HG03460 (cell line): ENCODE results near the gene NRXN2.

ENCODE experiments used
- ATAC-seq: cut with Tn5 transposase; IDR thresholded peaks from one replicate; pipeline ENCODE4 v1.9.1; 2021; ENCODE audit not compliant: unreplicated experiment

NRXN2 gene

DNA sequence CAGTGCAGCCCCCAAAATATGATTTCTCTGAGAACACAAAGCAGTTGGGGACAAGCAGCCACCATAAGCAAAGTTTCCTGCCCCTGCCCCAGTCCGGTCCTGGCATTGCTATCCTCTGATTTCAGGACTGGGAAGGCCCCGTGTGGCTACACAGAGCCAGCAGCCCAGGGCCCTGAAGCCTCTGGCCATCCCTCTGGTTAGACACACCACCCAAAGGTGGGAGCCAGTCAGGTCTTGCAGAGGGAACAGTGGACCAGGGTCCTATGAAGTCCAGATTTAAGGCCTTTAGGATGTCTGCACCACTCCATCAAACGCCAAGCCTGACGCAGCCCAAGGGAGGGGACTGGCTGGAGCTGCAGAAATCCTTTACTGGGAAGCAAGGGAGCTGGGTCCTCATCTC lies 68.6 kb downstream of the NRXN2 start:
- no peak for ATAC-seq

DNA sequence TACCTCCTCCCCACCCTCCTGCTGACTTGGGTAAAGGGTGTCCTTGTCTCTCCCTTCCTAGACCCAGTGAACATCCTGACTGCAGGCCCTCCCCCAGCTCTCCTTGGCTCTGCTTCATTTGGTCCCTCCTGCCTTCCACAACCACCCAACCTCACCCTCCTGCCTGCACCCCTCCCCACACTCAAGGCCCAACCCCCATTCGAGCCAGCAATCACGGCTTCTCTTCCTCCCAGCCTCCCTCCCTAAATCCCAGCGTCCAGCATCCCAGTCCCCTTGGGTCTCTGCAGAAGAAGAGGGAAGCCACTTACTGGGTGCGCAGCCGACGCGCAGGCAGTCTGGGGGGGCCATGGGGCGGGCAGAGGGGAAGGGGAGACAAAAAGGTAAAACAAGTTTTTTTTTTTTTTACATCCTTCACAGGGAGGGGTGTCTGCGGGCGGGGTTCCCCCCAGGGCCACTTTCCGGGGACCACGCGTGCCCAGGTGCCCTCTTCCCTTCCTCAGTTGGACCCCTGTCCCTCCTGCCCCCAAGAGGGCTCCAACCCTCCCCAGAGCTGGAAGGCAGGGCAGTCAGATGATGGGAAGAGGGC lies 69.5 kb downstream of the NRXN2 start:
- ATAC-seq: no peak

DNA sequence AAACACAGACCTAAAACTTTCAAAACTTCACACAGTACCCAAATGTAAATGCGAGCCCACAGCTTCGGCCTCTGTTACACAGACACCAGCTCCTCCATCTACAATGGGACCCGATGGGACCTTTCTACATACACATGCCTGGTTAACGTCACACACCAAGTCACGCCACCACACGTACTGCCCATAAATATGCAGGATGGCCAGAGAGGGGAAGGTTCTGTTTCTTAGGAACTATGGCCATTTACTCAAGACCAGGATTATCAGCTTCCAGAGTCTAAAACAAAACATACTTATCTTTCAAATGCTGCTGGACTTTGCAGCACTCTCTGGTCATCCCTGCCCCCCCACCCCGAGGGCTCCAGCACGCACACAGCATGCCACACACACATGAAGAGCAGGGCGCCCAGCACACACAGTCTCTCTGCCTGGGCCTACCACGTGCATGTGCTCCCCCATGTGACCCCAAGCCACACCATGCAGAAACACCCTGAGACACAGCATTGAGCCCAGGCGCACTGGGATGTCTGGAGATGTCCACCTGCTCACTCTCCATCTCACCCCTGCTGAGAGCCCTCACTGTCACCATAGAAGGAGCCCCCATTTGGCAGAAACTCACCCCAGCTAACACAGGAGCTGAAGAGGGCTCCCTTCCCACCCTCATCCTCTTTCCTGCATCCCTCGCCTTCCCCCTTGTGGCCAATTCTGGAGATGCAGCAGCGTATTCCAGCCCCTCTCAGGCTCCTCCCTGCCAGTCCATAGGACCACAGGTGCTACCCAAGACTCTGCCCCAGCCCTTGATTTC lies 70.2 kb downstream of the NRXN2 start:
- no peak for ATAC-seq

DNA sequence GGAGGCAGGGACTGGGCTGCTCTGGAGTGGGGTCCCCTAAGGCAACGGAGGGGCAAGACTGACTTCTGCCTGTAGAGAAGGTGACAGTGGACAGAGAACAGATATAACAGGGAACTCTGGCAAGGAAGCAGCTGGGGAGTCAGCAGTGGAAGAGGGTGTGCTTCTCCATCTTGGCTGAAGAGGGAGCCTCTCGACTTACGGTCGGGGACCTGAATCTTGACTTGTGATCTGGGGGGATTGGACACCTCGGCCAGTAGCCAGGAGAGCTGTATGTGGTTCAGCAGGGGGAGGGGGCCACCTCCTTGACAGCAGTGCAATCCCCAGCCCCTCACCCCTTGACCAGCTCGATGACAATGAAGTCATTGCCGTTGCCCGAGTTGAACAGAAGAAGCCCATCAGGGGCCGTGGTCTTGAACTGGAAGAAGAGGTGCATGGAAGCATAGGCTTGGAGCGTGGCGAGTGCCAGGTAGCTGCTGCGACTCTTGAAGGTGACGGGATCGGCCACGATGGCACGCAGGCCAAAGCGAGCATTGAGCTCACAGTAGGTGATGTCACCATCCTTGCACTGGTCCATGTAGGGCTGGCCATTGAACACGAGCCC lies 72.0 kb downstream of the NRXN2 start:
- ATAC-seq: no peak

DNA sequence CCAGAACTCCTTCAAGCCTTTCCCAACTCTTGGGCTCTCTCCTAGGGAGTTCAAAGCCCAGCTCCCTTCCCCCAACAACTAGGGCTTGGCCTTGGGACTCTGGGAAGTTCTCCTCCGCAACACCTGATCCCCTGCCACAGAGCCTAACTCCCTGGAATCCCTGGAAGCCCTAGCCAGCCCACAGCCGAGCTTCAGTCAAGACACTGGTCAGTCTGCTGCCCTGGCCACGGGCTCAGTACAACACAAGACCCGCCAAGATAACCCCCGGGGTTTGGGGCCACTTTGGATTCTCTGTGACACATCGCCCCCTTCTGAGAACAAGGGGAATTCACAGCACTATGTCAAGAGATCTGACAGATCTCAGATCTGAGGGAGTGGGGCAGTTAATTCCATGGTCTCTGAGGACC lies 73.7 kb downstream of the NRXN2 start:
- no peak for ATAC-seq

DNA sequence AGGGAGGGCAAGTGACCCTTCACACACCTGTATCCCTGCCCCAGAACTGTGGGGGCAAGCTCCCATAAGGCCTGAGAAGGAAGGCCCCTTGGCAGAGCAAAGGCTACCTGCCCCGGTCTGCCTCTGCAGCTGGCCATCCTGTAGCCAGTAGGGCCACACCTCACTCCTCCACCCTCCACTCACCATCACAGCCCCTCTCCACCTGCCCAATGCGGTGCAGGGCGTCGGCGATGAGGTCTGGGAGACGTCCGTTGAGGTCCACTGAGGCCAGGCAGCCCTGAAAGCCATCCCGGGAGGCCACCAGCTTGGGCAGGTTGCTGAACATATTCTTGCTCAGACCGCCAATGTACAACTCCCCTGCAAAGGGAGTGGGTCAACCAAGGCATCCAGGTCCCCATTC lies 74.4 kb downstream of the NRXN2 start:
- ATAC-seq: no peak

DNA sequence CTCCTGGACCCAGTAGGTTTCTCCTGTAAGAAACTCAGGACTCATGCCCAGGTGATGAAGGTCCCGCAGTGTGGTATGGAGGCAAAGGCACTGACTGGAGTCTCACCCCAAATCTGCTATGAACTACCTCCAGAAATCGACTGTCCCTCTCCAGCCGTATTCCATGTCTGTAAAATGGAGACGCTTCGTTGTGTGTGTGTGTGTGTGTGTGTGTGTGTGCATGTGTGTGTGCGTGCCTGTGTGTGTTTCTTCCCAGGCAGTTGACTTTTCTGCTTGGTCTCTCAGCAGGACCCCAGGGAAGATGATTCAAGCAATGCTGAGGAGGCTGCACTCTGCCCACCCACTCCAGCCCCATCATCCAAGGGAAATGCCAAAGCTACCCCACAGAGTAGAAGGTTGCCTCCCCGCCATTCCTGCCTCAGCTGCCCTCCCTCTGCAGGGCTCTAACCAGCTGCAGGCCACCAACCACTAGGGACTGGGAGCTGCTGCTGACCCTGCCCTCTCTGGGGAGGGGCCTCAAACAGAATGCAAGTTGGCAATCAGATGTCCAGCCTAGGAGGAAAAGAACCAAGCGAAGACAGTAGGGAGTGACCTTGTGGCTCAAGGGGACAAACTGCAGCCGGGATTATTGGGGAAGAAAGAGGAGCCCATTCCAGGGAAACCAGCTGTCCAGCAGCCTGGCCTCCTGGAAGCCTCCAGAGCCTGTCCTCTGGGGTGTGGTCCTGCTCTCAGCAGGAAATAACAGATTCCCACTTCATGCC lies 75.8 kb downstream of the NRXN2 start:
- no peak for ATAC-seq

DNA sequence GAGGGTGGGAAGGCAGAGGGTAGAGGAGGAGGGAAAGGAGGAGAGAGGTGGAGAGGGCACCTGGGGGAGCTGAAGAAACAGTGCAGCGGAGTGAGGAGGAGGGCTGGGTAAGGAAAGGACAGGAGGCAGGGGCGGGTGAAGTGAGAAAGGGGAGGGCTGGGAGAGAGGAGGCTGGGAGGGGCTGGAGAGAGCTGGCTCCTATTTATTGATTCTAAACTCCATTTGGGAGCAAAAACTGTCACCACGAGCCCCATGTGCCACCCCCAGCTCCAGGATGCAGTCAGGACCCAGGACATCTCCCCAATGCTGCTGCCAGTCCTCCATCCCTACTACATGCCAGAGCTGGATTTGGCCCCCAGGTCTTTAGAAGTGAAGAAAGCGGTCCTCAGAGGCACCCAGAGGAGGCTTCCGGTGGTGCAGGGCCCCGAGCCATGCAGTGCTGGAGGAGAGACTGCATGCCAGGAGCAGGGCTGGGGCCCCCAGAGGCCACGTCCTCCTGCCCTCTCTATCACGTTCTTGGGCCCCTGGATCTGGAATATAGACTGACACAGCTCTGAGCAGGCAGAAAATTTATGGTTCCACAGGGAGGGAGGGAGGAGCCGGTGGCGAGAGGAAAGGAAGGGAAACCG lies 78.2 kb downstream of the NRXN2 start:
- ATAC-seq: no peak

DNA sequence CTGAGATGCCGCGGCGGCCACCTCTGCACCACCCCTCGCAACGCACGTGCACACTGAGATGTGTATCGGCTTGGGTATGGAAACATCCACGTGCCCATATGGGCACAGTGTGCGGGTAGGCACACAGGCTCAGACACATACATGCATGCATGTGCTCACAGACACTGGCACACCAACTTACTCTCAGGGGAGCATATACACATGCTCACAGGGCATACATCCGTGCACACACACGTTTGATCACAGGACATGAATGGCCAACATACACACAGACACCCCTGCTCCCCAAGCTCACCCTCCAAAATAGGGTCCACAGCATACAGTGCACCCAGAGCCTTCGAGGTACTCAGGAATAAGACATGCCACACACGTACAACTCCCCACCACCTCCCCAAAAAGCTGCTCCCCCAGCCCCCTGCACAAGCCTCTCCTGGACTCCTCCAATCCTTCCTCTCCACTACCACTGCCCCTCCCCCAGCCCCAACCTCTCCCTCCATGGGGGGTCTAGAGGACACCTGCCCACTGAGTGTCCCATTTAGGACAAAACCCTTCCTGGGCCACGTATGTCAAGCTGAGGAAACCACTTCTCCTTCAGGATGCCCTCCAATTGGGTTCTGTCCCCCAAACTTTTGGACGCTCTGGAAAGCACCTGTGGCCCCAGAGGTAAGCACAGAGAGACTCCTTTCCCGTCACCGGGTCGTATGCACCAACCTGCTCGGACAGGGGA lies 78.9 kb downstream of the NRXN2 start:
- ATAC-seq: no peak

DNA sequence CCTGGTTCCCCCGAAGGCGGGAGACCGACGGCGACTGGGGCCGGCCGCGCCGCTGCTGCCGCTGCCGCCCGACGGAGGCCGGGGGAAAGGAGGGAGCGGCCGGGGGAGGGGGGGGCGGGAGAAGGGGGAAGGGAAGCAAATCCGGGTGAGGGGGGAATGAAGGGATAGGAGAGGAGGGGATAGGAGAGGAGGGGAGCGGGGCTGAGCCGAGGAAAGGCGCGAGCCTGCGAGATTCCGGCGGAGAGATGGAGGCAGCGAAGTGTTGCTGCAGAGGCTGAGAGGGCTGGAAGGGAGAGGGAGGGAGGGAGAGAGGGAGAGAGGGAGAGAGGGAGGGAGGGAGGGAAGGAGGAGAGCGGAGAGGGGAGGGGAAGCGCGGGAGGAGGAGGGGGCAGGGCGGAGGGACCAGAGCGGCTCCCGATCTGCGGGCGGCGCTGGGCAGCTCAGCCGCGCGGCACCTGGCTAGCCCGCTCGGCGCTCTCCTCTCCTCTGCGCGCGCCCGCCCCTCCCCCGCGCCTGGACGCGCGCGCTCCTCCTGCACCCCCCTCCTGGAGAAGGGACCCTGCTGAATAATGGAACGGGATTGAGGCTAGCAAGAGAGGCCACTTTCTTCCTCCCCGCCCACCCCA lies 79.6 kb downstream of the NRXN2 start:
- ATAC-seq: no peak

DNA sequence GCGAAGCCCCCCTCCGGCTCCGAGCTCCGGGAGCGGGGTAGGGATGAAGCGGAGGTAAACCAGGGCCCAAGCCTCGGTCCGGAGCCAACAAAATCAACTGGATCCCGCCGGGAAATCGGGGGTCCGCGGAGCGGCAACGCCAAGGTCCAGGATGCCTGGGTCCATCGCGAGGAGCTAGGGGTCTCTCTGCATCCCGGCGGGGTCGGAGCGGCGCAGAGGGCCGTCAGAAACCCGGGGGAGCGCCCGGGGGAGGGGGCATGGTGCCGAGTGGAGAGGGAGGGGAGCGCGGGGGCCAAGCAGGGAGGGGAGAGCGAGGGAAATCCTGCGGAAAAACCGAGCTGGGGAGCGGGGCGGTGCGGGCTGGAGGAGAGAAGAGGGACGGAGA lies 80.1 kb downstream of the NRXN2 start:
- ATAC-seq: no peak

DNA sequence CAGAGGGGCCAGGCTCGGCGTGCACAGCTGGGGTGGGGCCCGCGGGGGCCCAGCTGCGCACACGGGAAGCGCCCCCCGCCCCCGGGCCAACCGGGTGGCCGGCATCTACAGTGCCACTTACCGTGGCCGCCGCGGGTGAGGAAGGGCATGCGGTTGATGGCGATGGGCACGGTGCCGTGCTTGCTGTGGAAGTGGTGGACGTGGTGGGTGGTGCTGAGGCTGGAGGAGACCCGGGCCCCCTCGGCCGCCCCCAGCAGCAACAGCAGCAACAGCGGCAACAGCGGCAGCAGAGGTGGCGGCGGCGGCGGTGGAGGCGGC lies 80.6 kb downstream of the NRXN2 start:
- no peak for ATAC-seq

DNA sequence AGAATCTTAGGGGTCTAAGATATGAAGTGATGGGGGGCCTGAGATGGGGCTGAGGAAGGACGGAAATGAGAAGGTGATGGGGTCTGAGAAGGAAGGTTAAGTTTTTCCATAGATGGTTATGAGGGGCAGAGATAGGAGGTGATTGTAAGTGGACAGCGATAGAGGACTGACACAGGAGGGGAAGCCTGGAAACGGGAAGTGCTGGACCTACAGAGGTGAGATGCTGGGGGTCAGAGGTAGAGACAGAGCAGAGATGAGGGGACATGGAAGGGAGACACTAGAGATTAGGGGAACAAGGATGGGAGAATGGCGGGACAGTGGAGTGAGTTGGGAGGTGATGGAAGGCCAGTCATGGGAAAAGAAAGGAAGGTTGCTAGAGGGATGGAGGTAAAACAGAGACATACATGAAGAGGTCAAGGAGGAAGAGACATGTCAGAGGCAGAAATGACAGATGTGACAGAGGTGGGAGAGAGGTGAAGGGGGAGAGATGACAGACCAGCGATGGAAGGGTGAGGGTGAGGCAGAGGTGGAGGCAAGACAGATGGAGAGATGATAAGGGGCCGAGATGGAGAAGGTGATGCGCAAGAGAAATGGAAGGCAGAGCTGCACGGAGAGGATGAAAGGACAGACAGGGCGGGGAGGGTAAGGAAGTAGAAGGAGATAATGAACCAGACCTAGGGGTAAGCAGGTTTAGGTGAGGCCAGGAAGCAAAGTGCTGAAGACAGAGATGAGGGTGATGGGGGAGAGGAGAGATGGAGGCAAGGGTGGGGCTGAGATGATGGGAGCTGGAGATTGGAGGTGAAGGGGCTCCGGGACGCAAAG lies 81.2 kb downstream of the NRXN2 start:
- no peak for ATAC-seq

DNA sequence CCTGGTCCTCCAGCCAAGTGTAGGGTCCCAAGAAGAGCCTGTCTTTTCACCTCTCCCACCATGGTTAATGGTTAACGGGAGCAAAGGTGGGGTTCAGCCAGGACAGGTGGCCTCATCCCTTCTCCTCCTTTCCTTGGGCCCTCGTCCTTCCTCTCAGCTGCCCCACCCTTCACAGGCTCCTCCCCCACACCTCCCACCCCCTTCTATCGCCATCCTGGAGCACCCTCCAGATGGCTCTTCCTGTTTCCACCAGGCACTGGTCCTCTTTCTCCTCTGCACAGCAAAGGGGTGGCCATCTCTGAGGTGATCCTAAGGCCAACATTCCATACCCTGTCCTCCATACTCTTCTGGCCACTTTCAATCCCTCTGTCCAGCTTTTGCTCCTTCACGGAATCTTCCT lies 83.1 kb downstream of the NRXN2 start:
- ATAC-seq: no peak

DNA sequence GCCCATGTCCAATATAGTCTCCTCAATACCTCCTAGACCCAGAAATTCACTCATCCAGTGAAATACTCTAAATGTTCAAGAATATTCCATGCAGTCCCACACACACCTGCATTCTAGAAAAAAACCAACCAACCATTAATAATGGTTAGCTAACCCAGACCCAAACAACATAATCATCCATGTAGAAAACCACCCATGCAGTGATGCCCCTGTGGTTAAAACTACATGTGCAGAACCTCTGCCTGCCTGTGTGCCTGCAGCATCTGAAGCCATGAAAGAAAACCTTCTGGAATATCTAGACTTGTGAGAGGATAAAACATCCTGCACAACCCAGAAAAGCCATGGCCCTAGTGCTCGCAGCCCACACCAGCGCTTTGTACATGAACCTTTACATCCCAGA lies 84.2 kb downstream of the NRXN2 start:
- ATAC-seq: no peak

DNA sequence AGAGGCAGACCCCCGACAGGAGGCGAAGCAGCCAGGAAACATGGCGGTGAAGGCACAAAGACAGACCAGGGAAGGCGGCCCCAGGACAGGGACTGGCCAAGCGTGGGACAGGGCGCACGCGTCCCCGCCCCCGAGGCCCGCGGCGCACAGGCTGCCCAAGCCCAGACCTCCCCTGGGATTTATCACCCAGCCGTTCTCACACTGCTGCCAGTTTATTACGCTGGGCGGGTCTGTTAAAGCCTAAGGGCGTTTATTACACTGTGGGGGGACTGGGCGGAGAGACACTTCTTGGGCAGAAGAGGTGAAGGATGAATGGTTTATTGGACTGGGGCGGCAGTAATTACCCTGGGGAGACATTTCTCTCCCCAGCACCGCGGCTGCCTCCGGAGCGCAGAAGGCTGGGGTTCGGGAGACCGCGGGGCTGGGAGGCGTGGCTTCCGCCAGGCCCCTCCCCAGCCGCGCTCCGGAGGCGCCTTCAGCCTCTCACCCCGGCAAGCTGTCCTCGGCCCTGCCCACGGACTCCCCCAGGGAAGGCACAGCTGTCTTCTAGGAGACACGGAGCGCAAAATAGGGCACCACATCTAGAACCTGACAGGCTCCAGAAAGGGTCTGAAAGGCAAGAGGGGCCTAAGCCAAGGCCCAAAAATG lies 84.9 kb downstream of the NRXN2 start:
- no peak for ATAC-seq

DNA sequence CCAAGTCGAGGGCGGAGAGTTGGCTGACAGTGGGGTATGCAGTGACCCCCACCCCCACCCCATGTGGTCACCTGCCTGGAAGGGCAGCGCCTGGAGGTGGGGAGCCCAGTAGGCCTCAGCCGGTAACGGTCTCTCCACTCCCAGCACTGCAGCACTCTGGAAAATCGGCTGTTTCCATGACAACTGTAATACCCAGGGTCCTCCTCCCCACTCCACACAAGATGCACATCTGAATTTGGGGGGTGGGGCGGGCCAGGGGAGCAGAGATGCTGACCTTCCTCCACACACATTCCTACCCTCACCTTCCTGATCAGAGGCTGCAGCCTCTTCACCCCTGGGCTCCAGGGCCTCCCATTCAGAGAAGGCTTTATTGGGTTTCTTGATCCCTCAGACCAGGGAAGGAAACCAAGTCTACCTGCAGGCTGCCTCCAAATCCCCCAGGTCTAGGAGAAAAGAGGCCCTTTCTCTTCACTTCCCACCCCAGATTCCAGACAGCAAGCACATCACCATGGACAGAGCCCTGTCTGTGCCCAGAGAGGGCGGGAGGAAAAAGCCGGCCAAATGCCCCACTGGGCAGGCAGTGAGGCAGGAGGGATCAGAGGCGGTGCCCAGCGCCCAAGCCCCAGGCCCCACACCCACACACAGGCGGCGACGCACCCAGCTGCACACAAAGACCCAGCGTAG lies 85.5 kb downstream of the NRXN2 start:
- ATAC-seq: no peak

DNA sequence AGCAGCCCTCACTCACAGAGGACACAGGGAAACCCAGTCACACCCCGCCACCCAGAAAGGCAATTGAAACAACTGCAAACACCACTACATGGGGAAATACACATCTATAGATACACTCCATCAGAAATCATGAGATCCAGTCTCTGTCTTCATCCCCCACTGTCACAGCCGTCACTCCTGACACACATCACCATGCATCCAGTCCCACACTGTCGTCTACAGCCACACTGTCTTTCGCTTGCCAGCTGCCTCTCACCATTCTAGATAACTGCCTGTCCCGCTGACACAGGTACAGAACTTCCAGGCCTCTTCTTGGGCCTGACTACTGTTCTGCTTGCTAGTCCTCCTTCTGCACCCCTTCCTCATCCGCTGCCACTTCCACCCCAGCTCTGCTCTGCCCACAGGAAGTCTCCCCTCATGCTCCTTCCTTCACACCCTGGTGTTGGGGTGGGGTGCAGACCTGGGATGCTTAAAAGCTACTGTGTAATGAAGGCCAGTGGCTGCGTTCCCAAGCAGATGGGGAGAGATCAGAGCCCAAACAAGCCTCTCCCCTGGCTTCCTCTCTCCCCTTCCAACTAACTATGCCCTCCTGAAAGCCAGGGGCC lies 89.3 kb downstream of the NRXN2 start:
- no peak for ATAC-seq
